GM13977 (cell line): Measurements from ENCODE around the gene AIMP1.

ENCODE experiments used
- DNase-seq: peaks from one replicate; pipeline ENCODE4 v3.0.0; 2012; ENCODE audit warnings: low spot score
- in situ Hi-C: fragments of 300-500 bp; cut with MboI; formaldehyde crosslinking; loops from one replicate; pipeline ENCODE4 v1.12.0; 2022; ENCODE audit warnings: low sequenced_read_pairs, low pct_unique_long_range_greater_than_20kb, mixed read lengths, inconsistent platforms; ENCODE audit not compliant: unreplicated experiment
- TF ChIP-seq, protein P1 (sequence below): IDR thresholded peaks from 2 replicates; pipeline ENCODE4 v1.5.1; 2012; ENCODE audit warnings: mild to moderate bottlenecking, control low read depth; ENCODE audit not compliant: insufficient read depth; ENCODE audit errors: extremely low read depth, missing control alignments

The AIMP1 gene

DNA sequence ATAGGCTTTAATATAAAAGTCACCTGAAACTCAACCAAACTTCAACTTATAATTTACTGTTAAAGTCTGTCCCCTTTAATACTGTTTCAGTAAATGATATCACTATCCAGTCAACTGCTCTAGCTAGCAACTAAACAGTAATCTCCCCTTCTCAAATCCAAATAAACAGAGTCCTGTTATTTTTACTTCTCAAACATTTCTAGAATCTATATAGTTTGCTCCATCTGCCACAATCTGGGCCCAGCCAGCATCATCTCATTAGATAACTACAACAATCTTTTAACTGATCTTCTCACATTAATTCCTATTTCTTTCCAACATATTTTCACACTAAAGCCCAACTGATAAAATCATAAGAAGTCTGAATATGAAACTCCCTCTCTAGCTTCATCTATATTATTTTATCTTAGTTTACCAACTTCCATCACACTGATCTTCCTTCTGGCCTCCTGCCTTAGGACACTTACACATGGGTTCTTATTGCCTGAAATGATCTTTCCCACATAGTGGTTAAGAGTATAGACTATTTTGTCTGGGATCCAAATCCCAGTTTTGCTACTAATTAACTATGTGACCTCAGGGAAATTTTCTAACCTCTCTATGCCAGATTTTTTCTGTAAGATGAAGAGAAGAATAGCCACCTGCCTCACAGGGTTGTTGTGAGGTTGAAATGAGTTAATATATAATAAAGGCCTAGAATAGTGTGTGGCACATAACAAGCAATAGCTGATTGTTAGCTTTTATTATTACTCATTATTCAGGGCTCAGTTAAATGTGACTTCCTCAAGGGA, 18.9 kb upstream of the AIMP1 start:
- TF ChIP-seq, protein P1, sequence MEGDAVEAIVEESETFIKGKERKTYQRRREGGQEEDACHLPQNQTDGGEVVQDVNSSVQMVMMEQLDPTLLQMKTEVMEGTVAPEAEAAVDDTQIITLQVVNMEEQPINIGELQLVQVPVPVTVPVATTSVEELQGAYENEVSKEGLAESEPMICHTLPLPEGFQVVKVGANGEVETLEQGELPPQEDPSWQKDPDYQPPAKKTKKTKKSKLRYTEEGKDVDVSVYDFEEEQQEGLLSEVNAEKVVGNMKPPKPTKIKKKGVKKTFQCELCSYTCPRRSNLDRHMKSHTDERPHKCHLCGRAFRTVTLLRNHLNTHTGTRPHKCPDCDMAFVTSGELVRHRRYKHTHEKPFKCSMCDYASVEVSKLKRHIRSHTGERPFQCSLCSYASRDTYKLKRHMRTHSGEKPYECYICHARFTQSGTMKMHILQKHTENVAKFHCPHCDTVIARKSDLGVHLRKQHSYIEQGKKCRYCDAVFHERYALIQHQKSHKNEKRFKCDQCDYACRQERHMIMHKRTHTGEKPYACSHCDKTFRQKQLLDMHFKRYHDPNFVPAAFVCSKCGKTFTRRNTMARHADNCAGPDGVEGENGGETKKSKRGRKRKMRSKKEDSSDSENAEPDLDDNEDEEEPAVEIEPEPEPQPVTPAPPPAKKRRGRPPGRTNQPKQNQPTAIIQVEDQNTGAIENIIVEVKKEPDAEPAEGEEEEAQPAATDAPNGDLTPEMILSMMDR: no peak
- no peak for DNase-seq
- in situ Hi-C loops: no loop called here

GRCh38 chr4:106299977-106300376, 16.4 kb upstream of the AIMP1 start:
- DNase-seq: no peak
- in situ Hi-C loops: no loop called here

DNA sequence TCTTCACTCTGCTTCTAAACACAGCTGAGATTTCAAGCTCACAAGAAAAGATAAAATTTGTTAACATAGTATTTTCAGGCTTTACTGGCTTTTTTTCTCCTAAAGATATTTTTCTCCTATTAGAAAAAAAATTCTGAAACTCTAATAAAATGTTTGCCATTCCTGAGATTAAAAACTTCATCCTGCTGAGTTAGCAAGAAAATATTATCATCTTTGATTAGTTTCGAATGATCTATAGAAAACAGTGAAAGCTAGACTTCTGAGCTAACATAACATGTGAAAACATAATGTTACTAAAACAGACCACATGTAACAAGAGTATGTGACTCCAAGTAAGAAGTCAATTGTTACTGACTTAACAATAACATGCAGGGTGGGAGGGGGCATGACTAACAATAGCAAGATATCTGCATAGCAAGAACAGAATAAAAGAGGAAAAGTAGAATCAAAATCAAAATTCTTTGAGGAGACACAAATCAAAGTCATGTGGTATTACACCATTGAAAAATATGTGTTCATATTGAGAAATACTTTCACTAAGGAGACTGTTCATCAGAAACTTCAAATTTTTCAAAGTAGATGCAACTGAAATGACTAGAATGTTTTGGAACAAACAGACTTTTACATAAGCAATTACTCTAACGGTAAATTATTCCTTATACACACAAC, 14.8 kb upstream of the AIMP1 start:
- no peak for DNase-seq
- in situ Hi-C loops: no loop called here
- TF ChIP-seq, protein P1: no peak

More at GRCh38 chr4:106299977-106300376, 16.4 kb upstream of the AIMP1 start:
- TF ChIP-seq, protein P1: no peak

DNA sequence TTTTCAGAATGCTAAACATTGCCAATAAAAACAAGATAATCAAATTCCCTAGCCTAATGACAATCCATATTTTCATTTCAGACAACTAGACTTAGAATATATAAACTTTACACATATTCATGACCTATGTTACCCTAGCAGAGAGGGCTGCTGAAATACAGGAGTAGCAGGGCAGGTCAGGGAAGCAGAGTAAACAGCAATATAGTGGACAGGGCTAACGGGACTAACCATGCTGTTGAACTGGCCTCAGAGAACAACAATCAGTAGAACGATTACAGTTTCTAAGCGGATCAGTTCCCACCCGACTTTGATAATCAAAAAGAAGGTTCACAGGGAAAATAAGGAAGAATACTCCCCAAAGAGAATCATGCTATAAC, 14.3 kb upstream of the AIMP1 start:
- in situ Hi-C loops: no loop called here
- DNase-seq: no peak
- TF ChIP-seq, protein P1: no peak

GRCh38 chr4:106303548-106304281, 12.6 kb upstream of the AIMP1 start:
- DNase-seq: no peak
- TF ChIP-seq, protein P1: no peak
- in situ Hi-C loops: no loop called here

GRCh38 chr4:106304632-106305031, 11.7 kb upstream of the AIMP1 start:
- TF ChIP-seq, protein P1: no peak
- in situ Hi-C loops: no loop called here
- no peak for DNase-seq
